HG02852 (cell line): Measurements from ENCODE around the gene PRMT2.
A peak's percentile ranks its signal among the peaks of the same experiment; 100 is the strongest.
"Not testable (repeated sequence)": the region's sequence is repeated elsewhere in the genome, so short reads cannot be mapped to it uniquely, and the experiment has no call there.

ENCODE experiments used
- ATAC-seq: cut with Tn5 transposase; IDR thresholded peaks from one replicate; pipeline ENCODE4 v1.9.1; 2021; ENCODE audit warnings: mild to moderate bottlenecking, moderate library complexity; ENCODE audit not compliant: unreplicated experiment

PRMT2 gene

DNA sequence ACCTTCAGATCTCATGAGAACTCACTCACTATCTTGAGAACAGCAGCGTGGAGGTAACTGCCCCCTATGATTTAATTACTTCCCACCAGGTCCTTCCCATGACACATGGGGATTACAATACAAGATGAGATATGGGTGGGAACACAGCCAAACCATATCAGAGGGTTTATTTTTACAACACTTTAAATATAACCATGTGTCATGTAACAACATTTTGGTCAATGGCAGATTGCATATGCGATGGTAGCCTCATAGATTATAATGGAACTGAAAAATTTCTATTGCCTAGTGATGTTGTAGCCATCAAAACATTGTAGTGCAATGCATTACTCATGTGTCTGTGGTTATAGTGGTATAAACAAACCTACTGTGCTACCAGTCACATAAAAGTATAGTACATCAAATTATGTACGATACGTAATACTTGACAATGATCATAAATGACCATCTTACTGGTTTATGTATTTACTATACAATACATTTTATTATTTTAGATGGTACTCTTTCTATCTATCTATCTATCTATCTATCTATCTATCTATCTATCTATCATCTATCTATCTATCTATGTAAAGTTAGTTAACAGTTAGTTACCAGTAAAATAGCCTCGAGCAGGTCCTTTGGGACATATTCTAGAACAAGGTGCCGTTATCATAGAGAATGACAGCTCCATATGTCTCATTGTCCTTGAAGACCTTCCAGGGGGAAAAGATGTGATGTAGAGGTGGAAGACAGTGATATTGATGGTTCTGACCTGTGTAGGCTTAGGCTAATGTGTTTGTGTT, 18.0 kb upstream of the PRMT2 start:
- ATAC-seq, result no peak

DNA sequence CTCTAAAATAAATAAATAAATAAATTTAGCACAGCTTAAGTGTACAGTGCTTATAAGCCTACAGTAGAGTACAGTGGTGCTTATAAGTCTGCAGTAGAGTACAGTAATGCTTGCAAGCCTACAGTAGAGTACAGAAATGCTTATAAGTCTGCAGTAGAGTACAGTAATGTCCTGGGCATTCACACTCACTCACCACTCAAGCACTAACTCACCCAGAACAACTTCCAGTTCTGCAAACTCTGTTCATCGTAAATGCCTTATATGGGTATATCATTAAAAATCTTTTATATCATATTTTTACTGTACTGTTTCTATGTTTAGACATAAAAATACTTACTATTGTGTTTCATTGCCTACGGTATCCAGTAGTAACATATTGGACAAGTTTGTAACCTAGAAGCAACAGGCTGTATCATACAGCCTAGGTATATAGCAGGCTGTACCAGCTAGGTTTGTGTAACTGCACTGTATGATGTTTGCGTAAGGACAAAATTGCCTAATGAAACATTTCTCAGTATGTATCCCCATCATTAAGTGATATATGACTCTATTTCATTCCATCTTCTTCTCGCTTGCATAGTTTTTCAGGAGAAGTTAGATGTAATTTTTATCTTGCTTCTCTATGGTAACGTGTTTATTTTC, 16.6 kb upstream of the PRMT2 start:
- ATAC-seq, result no peak

DNA sequence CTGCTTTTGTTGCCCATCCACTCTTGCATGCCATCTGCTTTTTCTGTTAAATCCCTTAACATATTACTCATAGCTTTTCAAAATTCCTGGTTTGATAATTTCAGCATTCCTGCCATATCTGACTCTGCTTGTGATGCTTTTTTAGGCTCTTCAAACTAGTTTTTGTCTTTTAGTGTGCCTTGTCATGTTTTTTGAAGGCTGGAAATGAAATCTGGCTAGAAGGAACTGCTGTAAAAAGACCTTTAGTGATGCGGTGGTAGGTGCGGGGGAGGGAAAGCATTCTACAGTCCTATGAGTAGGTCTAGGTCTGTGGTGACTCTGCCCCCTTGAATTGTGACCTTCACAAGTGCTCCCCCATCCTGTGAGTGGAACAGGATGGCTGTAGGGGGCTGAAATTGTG, 15.6 kb upstream of the PRMT2 start:
- no peak for ATAC-seq

DNA sequence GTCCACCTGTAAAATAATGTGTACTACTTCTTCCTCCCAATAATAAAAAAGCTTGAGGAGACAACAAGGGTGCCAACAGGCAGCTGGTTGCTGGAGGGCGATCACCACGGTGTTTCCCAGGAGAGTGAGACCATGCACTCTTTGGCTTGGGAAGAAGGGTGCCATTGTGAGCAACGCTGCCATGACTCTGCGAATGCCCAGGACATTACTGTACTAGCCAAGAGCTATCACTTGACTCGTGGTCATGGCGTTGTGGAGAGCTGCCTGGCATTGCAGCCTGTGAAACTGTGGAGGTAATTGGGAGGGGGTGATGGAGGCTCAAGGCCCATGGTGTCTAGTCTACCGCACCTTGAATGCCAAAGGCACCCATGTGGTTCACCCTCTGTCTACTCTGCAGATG, 14.6 kb upstream of the PRMT2 start:
- ATAC-seq, result no peak

- ATAC-seq, result no peak
Measured at GRCh38 chr21:46621457-46622182, 13.9 kb upstream of the PRMT2 start.

- ATAC-seq, result no peak
Measured at GRCh38 chr21:46622226-46622625, 13.2 kb upstream of the PRMT2 start.

DNA sequence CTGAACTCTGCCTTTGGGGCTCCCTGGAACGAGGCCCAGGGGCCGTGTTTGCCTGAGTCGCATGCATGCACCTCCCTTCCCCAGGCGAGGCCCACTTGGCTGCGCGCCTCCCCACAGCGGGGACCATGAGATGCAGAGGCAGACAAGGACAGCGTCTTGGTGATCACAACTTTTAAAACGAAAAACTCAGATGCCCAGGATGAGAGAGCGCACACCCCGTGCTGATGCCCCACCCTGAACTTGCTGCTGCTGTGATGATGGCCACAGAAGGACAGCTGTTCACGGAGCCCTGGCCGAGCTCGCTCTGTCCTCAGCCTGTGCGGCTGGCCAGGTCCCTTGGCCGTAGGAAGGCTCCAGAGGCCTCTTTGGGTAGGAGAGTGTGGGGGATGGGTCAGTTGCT, 11.4 kb upstream of the PRMT2 start:
- ATAC-seq, result no peak

DNA sequence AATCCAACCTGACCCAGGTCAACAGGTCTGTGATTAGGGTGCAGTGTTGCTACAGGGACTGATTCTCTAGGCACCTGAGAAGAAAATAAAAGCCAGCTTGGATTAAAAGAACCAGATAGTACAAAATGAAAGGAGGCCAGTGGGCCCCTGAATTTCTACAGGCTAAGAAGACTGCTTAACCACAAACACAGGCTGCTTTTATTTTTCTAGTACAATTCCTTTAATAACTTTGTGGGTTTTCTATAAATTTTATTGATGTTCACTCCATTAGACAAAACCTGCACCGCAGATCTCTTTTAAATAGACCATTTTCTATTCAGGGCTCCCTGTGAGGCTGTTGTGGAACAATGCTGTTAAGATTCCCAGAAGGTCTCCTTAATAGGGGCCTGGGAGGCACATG, 9.7 kb upstream of the PRMT2 start:
- ATAC-seq, result no peak

DNA sequence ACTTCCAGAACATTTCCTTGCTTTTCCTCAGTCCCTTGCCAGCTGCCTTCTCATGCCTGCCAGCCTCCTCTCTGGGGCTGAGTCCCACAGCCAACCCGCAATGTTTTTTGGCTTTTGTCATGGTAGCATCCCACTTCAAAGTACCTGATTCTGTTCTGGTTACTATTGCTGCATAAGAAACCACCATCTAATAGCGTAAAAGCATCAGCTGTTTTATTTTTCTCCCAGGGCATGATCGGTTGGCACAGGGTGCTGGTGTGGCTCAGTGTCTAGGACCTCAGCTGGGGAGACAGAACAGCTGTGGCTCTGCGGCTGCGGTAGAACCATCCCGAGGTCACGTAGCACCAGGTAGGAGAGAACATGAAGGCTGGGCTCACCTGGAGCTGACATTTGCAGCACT, 8.9 kb upstream of the PRMT2 start:
- ATAC-seq, result no peak

- no peak for ATAC-seq
Measured at GRCh38 chr21:46626975-46627501, 8.4 kb upstream of the PRMT2 start.

GRCh38 chr21:46627726-46628125, 7.7 kb upstream of the PRMT2 start:
- no peak for ATAC-seq

GRCh38 chr21:46628868-46629267, 6.6 kb upstream of the PRMT2 start:
- ATAC-seq, result no peak

- ATAC-seq, result not testable (repeated sequence)
Measured at GRCh38 chr21:46630915-46631314, 4.6 kb upstream of the PRMT2 start.

- no peak for ATAC-seq
Measured at GRCh38 chr21:46633566-46633965, 1.9 kb upstream of the PRMT2 start.

DNA sequence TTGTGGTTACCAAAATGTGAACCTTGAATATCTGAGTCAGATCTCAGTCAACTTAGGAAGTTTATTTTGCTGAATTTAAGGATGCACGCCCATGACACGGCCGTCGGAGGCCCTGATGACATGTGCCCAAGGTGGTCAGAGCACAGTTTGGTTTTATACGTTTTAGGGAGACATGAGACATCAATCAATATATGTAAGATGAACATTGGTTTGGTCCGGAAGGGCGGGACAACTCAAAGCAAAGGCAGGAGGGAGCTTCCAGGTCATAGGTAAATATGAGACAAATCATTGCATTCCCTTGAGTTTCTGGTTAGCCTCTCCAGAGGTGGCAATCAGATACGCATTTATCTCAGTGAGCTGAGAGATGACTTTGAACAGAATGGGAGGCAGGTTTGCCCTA, 1.0 kb upstream of the PRMT2 start:
- no peak for ATAC-seq

DNA sequence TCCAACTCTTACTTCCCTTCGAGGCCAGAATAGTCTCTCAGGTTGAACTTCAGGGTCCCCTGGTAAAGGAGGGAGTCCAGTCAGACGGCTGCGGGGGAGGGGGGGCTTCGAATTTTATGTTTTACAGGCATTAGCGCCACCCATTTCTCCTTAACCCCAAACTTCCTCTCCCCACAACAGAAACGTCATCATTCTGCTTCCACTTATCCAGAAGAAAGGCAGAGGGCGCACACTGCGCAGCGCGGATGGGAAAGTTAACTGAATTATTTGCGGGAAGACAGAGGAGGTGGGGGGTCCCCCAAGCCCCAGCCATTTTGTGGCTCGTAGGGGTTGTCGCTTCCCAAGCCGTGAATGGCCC, 529 bp upstream of the PRMT2 start:
- ATAC-seq, result peak; percentile 25

GRCh38 chr21:46636181-46636512, 673 bp downstream of the PRMT2 start:
- no peak for ATAC-seq

- no peak for ATAC-seq
Measured at GRCh38 chr21:46636550-46637285, 1.2 kb downstream of the PRMT2 start.

GRCh38 chr21:46637952-46638746, 2.7 kb downstream of the PRMT2 start:
- no peak for ATAC-seq
